Measurements from ENCODE around the gene BHLHE41.
A peak's percentile ranks its signal among the peaks of the same experiment; 100 is the strongest.

The BHLHE41 gene

GRCh38 chr12:26125400-26126339 lies 833 bp upstream of the BHLHE41 start:
- Mint-ChIP-seq H3K9me3 (no peaks in the 10 kb centered on the region), H3K27ac (no peak overlapping the region), H3K4me3 (peak overlapping the region; percentile 71), H3K4me1 (ENCODE audit: low read depth) (peaks cover 29% of the 10 kb centered on the region), H3K27me3 (ENCODE audit: low read depth) (peaks cover 90% of the 10 kb centered on the region), H3K36me3 (ENCODE audit: low read depth) (no peaks in the 10 kb centered on the region)

- H3K4me3 Mint-ChIP-seq: peak overlapping the region; percentile 83
- H3K27me3 Mint-ChIP-seq (ENCODE audit: low read depth): peaks cover 87% of the 10 kb centered on the region
- H3K4me1 Mint-ChIP-seq (ENCODE audit: low read depth): peaks cover 29% of the 10 kb centered on the region
- no peaks in the 10 kb centered on the region for H3K36me3 Mint-ChIP-seq (ENCODE audit: low read depth)
- H3K9me3 Mint-ChIP-seq: no peaks in the 10 kb centered on the region
- H3K27ac Mint-ChIP-seq: peak overlapping the region; percentile 20
Measured at GRCh38 chr12:26123482-26123980, 1.3 kb downstream of the BHLHE41 start.

GRCh38 chr12:26122681-26123481 lies 2.0 kb downstream of the BHLHE41 start:
- Mint-ChIP-seq H3K4me1 (ENCODE audit: low read depth) (peaks cover 29% of the 10 kb centered on the region), H3K36me3 (ENCODE audit: low read depth) (no peaks in the 10 kb centered on the region), H3K27ac (peak overlapping the region; percentile 20), H3K9me3 (no peaks in the 10 kb centered on the region), H3K27me3 (ENCODE audit: low read depth) (peaks cover 87% of the 10 kb centered on the region), H3K4me3 (peak overlapping the region; percentile 83)

GRCh38 chr12:26122061-26122680 lies 2.7 kb downstream of the BHLHE41 start:
- H3K36me3 Mint-ChIP-seq (ENCODE audit: low read depth): no peaks in the 10 kb centered on the region
- no peak overlapping the region for H3K27ac Mint-ChIP-seq
- peak overlapping the region; percentile 54 for H3K4me3 Mint-ChIP-seq
- H3K4me1 Mint-ChIP-seq (ENCODE audit: low read depth): peaks cover 29% of the 10 kb centered on the region
- H3K27me3 Mint-ChIP-seq (ENCODE audit: low read depth): peaks cover 87% of the 10 kb centered on the region
- no peaks in the 10 kb centered on the region for H3K9me3 Mint-ChIP-seq

GRCh38 chr12:26121323-26122060 lies 3.3 kb downstream of the BHLHE41 start:
- no peak overlapping the region for H3K27ac Mint-ChIP-seq
- peaks cover 26% of the 10 kb centered on the region for H3K4me1 Mint-ChIP-seq (ENCODE audit: low read depth)
- no peaks in the 10 kb centered on the region for H3K36me3 Mint-ChIP-seq (ENCODE audit: low read depth)
- H3K4me3 Mint-ChIP-seq: peak overlapping the region; percentile 25
- H3K9me3 Mint-ChIP-seq: no peaks in the 10 kb centered on the region
- H3K27me3 Mint-ChIP-seq (ENCODE audit: low read depth): peaks cover 87% of the 10 kb centered on the region

- H3K9me3 Mint-ChIP-seq: no peaks in the 10 kb centered on the region
- no peaks in the 10 kb centered on the region for H3K36me3 Mint-ChIP-seq (ENCODE audit: low read depth)
- no peak overlapping the region for H3K27ac Mint-ChIP-seq
- peaks cover 26% of the 10 kb centered on the region for H3K4me1 Mint-ChIP-seq (ENCODE audit: low read depth)
- peaks cover 89% of the 10 kb centered on the region for H3K27me3 Mint-ChIP-seq (ENCODE audit: low read depth)
- H3K4me3 Mint-ChIP-seq: no peak overlapping the region
Measured at GRCh38 chr12:26120561-26121274, 4.1 kb downstream of the BHLHE41 start.

- H3K9me3 Mint-ChIP-seq: no peaks in the 10 kb centered on the region
- no peak overlapping the region for H3K27ac Mint-ChIP-seq
- no peak overlapping the region for H3K4me3 Mint-ChIP-seq
- H3K4me1 Mint-ChIP-seq (ENCODE audit: low read depth): peaks cover 18% of the 10 kb centered on the region
- H3K36me3 Mint-ChIP-seq (ENCODE audit: low read depth): no peaks in the 10 kb centered on the region
- H3K27me3 Mint-ChIP-seq (ENCODE audit: low read depth): peaks cover 89% of the 10 kb centered on the region
Measured at GRCh38 chr12:26119391-26119989, 5.3 kb downstream of the BHLHE41 start.

- Mint-ChIP-seq H3K4me1 (ENCODE audit: low read depth) (peaks cover 15% of the 10 kb centered on the region), H3K27me3 (ENCODE audit: low read depth) (peaks cover 85% of the 10 kb centered on the region), H3K4me3 (no peak overlapping the region), H3K9me3 (no peaks in the 10 kb centered on the region), H3K27ac (no peak overlapping the region), H3K36me3 (ENCODE audit: low read depth) (peaks cover 2% of the 10 kb centered on the region)
Measured at GRCh38 chr12:26118308-26118707, 6.5 kb downstream of the BHLHE41 start.

GRCh38 chr12:26116829-26117715 lies 7.8 kb downstream of the BHLHE41 start:
- peaks cover 91% of the 10 kb centered on the region for H3K27me3 Mint-ChIP-seq (ENCODE audit: low read depth)
- H3K36me3 Mint-ChIP-seq (ENCODE audit: low read depth): peaks cover 2% of the 10 kb centered on the region
- H3K4me1 Mint-ChIP-seq (ENCODE audit: low read depth): peaks cover 10% of the 10 kb centered on the region
- no peaks in the 10 kb centered on the region for H3K9me3 Mint-ChIP-seq
- no peak overlapping the region for H3K4me3 Mint-ChIP-seq
- no peak overlapping the region for H3K27ac Mint-ChIP-seq

- Mint-ChIP-seq H3K27me3 (ENCODE audit: low read depth) (peaks cover 85% of the 10 kb centered on the region), H3K4me1 (ENCODE audit: low read depth) (peaks cover 2% of the 10 kb centered on the region), H3K4me3 (peak overlapping the region; percentile 70), H3K27ac (peak overlapping the region; percentile 28), H3K9me3 (no peaks in the 10 kb centered on the region), H3K36me3 (ENCODE audit: low read depth) (peaks cover 2% of the 10 kb centered on the region)
Measured at GRCh38 chr12:26114720-26115401, 10.0 kb downstream of the BHLHE41 start.

- Mint-ChIP-seq H3K27me3 (ENCODE audit: low read depth) (peaks cover 83% of the 10 kb centered on the region), H3K9me3 (no peaks in the 10 kb centered on the region), H3K4me1 (ENCODE audit: low read depth) (peaks cover 2% of the 10 kb centered on the region), H3K36me3 (ENCODE audit: low read depth) (peaks cover 2% of the 10 kb centered on the region), H3K27ac (no peak overlapping the region), H3K4me3 (peak overlapping the region; percentile 70)
Measured at GRCh38 chr12:26113853-26114719, 10.8 kb downstream of the BHLHE41 start.
